ENCODE results near the gene TMEM63A. TPM values are rescaled to one million over a fixed set of nuclear protein-coding genes. Genes with fewer than 3 reads are reported as not detected.
"Not testable (repeated sequence)": the region's sequence is repeated elsewhere in the genome, so short reads cannot be mapped to it uniquely, and the experiment has no call there.

The TMEM63A gene
- 10 to 100 TPM; 27.6 to 93.3 (median 41.5) TPM for total RNA-seq

DNA sequence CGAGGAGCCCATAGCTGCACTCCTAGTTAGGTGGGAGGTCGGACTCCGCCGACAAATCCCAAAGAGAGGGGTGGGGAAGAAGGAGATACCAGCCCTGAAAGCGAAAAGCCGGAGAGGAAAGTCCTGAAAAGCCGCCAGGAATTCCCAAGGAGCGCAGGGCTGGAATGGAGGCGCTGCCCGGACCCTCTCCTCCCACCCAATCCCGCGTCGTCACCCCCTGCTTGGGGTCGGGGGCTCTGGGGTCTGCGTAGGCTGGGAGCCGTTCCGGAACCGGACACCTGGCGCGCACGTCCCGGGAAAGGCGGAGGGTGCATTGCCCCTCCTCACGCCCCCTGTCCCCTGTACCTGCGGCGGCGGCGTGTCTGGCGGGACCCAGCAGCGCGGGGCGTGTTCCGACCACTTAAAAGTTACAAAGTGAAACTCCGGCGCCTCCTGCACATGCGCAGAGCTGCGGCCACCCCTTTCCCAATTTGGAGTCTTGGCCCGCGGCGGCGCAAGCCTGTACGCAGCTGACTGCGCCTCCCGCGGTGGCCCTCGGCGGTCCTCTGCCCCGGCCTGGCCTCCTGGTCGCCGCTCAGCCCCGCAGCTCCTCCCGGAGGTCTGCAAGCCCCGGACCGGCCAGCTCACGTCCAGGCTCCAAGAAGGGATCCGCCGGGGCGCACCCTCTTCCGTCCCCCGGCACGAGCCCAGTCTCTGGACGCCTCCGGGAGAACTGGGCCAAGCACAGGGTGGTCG, at the start of gene TMEM63A:
TMEM63A (minus strand) TSS at position 422 of the 735 bp plus-strand sequence. CDS start 4,800 bp downstream, outside the sequence.
- ATAC-seq (ENCODE audit: low FRiP score) (peak; percentile 88), DNase-seq (ENCODE audit: low spot score) (peak; percentile 81)
- TF ChIP-seq, protein P1, sequence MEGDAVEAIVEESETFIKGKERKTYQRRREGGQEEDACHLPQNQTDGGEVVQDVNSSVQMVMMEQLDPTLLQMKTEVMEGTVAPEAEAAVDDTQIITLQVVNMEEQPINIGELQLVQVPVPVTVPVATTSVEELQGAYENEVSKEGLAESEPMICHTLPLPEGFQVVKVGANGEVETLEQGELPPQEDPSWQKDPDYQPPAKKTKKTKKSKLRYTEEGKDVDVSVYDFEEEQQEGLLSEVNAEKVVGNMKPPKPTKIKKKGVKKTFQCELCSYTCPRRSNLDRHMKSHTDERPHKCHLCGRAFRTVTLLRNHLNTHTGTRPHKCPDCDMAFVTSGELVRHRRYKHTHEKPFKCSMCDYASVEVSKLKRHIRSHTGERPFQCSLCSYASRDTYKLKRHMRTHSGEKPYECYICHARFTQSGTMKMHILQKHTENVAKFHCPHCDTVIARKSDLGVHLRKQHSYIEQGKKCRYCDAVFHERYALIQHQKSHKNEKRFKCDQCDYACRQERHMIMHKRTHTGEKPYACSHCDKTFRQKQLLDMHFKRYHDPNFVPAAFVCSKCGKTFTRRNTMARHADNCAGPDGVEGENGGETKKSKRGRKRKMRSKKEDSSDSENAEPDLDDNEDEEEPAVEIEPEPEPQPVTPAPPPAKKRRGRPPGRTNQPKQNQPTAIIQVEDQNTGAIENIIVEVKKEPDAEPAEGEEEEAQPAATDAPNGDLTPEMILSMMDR (IDR thresholded peaks at IDR 0.05): no peak

DNA sequence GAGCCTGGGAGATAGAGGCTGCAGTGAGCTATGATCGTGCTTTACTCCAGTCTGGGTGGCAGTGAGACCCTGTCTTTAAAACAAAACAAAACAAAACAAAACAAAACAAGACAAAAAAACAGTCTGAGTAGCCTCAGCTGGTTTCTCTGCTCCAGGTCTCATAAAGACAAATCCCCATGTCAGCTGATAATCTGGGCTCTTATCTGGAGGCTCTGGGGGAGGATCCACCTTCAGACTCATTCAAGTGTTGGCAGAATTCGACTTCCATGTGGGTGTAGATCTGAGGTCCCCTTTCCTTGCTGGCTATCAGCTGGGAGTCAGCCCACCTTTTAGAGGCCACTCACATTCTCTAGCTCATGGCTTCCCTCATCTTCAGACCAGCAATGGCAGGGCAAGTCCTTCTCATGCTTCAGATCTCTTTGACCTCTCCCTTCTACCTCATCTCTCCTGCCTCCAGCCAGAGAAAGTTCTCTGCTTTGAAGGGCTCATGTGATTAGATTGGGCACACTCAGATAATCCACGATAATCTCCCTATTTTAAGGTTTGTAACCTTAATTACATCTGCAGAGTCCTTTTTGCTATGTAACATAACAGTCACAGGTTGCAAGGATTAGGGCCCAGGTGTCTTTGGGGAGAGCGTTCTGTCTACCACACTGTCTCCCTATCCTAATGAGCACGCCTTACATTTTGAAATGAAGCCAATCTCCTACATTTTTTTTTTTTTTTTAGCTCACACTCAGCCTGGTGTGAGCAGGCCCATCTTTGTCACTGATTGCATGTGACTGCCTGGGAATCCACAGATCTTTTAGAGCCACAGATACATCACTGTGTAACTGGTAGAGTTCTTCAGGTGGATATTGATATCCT, 49.3 kb upstream of the TMEM63A start:
- no peak for DNase-seq (ENCODE audit: low spot score)
- TF ChIP-seq, protein P1 (IDR thresholded peaks at IDR 0.05): no peak
- ATAC-seq (ENCODE audit: low FRiP score): no peak

DNA sequence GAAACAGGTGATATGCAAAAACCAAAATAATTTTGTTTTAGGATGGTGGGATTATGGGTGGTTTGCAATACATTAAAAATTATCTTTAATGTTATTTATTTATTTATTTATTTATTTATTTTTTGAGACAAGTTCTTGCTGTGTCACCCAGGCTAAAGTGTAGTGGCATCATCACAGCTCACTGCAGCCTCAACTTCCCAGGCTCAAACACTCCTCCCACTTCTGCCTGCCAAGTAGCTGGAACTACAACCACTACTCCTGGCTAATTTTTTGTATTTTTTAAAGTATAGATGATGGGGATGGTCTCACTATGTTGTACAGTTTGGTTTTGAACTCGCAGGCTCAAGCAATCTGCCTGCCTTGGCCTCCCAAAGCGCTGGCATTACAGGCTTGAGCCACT, 48.4 kb upstream of the TMEM63A start:
- DNase-seq (ENCODE audit: low spot score): no peak
- ATAC-seq (ENCODE audit: low FRiP score): no peak
- TF ChIP-seq, protein P1 (IDR thresholded peaks at IDR 0.05): no peak

DNA sequence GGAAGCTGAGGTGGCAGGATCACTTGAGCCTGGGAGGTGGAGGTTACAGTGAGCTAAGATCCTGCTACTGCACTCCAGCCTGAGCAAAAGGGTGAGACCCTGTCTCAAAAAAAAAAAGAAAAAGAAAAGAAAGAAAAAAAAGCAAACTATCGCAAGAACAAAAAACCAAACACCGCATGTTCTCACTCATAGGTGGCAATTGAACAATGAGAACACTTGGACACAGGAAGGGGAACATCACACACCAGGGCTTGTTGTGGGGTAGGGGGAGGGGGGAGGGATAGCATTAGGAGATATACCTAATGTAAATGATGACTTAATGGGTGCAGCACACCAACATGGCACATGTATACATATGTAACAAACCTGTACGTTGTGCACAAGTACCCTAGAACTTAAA, 47.3 kb upstream of the TMEM63A start:
- not testable (repeated sequence) for ATAC-seq (ENCODE audit: low FRiP score)

DNA sequence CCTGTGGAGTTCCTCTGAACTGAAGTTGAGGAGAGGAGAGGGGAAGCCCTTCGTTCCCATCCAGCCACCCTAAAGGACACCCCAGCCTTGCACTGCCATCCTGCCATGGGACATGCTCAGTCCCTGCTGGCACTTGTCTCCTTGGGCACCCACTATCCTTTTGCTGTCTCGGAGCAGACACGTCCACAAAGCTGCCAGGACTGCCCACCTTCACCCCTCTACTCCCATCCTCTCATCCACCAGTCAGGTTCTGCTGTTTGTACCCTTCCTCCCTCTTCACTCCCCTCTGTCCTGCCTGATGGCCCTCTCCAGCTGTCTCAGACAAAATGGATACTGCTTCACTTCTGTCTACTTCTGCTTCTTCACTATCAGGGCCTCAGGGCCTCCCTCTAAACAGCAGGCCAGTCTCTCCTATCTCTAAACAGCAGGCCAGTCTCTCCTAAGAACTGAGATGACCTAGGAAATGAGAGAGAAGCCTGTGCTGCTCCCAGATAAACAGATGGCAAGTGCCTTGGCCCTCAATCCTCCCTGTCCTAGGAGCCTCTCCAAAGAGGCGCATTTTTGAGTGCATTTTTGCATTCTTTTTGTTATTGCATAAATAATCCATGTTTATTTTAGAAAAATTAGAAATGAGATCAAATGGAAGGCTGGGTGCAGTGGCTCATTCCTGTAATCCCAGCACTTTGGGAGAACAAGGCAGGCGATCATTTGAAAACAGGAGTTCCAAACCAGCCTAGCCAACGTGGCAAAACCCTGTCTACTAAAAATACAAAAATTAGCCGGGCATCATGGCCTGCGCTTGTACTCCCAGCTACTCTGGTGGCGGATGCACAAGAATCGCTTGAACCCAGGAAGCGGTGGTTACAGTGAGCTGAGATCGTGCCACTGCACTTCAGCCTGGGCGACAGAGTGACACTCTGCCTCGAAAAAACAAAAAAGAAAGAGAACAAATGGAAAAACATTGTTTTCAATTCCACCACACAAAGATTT, 46.3 kb upstream of the TMEM63A start:
- DNase-seq (ENCODE audit: low spot score) (no peak), ATAC-seq (ENCODE audit: low FRiP score) (no peak)
- TF ChIP-seq, protein P1 (IDR thresholded peaks at IDR 0.05): no peak

More for the DNA sequence above, 47.3 kb upstream of the TMEM63A start:
- DNase-seq (ENCODE audit: low spot score): not testable (repeated sequence)

DNA sequence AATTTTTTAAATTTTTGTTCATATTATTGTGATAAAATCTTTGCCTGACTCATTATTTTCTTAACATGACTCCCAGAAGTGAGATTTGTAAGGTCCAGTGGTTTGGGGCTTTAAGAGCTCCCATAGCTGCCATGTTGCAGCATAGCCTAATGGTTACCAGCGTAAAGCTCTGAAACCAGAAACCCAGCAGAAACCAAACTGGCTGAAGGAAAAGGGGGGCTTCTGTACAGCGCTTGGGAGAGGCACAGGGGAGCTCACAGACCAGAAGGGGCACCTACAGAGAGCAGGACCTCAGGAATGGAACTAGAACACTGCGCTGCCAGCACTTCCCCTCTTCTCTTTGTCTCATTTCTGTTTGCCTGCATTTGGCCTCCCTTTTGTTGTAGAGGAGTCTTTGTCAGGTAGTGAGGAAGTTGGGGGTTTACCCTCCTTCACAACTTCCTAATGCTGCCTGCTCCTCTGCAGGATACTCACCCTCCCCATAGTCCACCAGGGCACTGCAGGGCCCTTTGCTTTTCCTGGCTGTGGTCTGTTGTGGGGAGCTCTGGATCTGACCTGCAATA, 44.5 kb upstream of the TMEM63A start:
- no peak for ATAC-seq (ENCODE audit: low FRiP score)
- DNase-seq (ENCODE audit: low spot score): no peak
- TF ChIP-seq, protein P1 (IDR thresholded peaks at IDR 0.05): no peak
